Erythroblast (primary cell): ENCODE data around the gene ARHGAP28.

ENCODE experiments used
- GATA1 ChIP-seq: IDR thresholded peaks from 2 replicates; pipeline ENCODE4 v1.6.1; 2011; ENCODE audit warnings: low read depth, mild to moderate bottlenecking, control low read depth, low read length, moderate library complexity
- POLR2A ChIP-seq: IDR thresholded peaks from 2 replicates; pipeline ENCODE4 v1.6.1; 2011; ENCODE audit warnings: mild to moderate bottlenecking, low read length

DNA sequence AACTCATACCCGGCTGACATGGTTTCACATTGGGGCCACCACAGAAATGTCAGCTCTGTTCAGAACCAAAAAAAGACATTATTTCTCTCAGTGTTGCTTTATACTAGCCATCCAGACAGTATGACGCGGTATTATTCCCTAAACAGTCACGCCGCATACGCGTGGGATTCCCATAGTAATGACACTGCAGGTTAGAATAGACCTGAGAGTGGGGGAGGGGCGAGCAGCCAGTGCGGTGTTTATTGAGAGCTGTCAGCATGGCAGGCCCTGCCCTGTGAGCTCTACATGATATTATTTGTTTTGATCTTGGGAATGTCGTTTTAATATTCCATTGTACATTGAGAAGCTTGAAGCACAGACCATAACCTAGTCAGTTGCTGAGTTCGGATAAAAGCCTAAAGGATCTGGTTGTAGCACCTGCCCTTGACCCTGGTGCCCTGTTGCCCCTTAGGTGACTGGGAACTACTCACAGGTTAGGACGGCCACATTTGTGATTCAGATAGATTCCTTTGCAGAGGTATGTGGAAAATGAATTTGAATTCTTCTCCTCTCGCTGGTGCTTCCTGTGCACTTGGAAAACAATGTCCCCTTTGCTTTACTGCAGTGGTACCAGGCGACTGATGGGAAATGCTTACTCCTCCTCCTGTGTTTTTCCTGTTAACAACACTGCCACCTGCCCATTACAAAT is 150.1 kb downstream of the ARHGAP28 start:
- TF ChIP-seq POLR2A (no peak), GATA1 (no peak)
